AG09319 (cell line): ENCODE results near the gene DNAJC13.

Experiments
- DNase-seq: peaks from one replicate; pipeline ENCODE4 v3.0.0-alpha.2; 2010; ENCODE audit warnings: low read depth; ENCODE audit errors: extremely low read depth
- CTCF ChIP-seq: IDR thresholded peaks from 2 replicates; pipeline ENCODE4 v1.5.1; 2011; ENCODE audit warnings: low read depth, mild to moderate bottlenecking, inconsistent platforms, low read length, moderate library complexity

The DNAJC13 gene

GRCh38 chr3:132507657-132508056 lies 90.4 kb downstream of the DNAJC13 start:
- TF ChIP-seq CTCF = no peak
- DNase-seq = no peak

- TF ChIP-seq CTCF = no peak
- DNase-seq = no peak
Measured at GRCh38 chr3:132509096-132509495, 91.8 kb downstream of the DNAJC13 start.

DNA sequence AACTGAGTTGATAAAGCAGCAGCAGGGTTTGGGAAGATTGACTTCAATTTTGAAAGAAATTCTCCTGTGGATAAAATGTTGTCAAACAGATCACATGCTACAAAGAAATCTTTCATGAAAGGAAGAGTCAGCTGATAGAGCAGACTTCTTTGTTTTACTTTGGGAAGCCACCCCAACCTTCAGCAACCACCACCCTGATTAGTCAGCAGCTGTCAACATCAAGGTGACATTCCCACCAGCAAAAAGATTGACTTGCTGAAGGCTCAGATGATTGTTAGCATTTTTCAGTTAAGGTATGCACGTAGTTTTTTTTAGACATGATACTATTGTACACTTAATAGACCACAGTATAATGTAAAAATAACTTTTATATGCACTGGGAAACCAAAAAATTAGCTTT lies 92.2 kb downstream of the DNAJC13 start:
- no peak for TF ChIP-seq CTCF
- DNase-seq = no peak

- DNase-seq = no peak
- TF ChIP-seq CTCF = no peak
Measured at GRCh38 chr3:132513057-132513456, 95.8 kb downstream of the DNAJC13 start.

DNA sequence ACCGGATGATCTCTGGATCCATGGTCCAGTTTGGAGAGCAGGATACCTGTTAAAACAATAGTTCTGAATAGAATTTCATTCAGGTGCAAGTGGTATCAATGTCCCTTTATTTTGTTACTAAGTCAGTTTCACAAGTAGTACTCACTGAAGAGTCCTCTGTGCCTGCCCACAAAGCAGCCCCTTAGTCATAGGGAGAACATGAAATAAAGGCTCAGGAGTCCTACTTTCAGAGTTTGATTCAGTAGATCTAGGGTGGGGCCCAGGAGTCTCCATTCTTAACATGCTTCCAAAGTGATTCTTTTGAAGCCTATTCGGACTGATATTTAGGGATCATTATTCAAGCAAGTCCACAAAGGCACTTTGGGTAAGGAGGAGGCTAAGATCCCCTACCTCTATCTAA lies 100.0 kb downstream of the DNAJC13 start:
- no peak for TF ChIP-seq CTCF
- DNase-seq = no peak

DNA sequence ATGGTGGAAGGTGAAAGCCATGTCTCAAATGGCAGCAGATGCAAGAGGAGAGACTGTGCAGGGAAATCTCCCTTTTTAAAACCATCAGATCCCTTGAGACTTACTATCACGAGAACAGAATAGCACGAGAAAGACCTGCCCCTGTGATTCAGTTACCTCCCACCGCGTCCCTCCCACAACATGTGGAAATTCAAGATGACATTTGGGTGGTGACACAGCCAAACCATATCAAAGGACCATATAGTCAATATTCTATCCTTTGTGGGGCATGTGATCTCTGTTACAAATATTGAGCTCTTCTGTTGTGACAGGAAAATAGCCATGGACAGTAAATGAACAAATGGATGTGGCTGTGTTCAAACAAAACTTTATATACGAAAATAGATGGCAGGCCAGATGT lies 102.6 kb downstream of the DNAJC13 start:
- TF ChIP-seq CTCF = no peak
- no peak for DNase-seq

DNA sequence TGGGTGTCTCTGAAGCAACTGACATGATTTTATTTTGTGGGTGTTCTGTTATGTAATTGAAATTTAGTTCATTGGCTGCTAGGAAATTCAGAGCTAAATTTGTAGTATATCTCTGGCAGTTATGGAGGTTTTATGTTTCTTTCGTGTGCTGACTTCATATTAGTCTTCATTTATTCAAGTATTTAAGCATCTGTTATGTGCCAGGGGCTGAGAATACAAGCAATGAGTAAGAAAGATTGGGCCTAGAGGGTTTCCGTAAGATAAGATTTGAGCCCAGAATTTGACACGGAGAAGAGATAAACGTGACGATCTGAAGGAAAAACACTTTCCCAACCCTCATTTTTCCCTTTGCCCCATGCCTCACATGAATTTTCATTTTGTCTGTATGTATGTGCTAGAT lies 104.6 kb downstream of the DNAJC13 start:
- TF ChIP-seq CTCF = no peak
- no peak for DNase-seq
